OCI-LY7 (cell line): ENCODE results near the gene SMPD4.

Experiments
- CTCF ChIP-seq: fragments of 200-600 bp; sonication (generic); conservative IDR thresholded peaks from 2 replicates; pipeline ENCODE4 v1.5.1; 2014; ENCODE audit warnings: mild to moderate bottlenecking, antibody characterized with exemption, low read length, moderate library complexity, mixed read lengths
- EZH2phosphoT487 ChIP-seq: fragments of 200-600 bp; sonication (generic); IDR thresholded peaks from 2 replicates; pipeline ENCODE4 v1.6.1; 2018; ENCODE audit warnings: low read depth, borderline replicate concordance, mild to moderate bottlenecking, mixed run types, antibody characterized with exemption, low read length, moderate library complexity, mixed read lengths

GRCh38 chr2:130158631-130159030 is 22.8 kb downstream of the SMPD4 start:
- TF ChIP-seq EZH2phosphoT487: no peak
- TF ChIP-seq CTCF: no peak
